Type B pancreatic cell (in vitro differentiated cells): ENCODE measurements around the gene CYSRT1. TPM values are rescaled to one million over a fixed set of nuclear protein-coding genes. Genes with fewer than 3 reads are reported as not detected.
A peak's percentile ranks its signal among the peaks of the same experiment; 100 is the strongest.

Experiments used
- DNase-seq: peaks from one replicate; pipeline ENCODE4 v3.0.0; 2021; ENCODE audit warnings: mixed read lengths; ENCODE audit not compliant: unreplicated experiment; ENCODE audit errors: extremely low spot score
- H3K27ac Mint-ChIP-seq: 2 replicates; pipeline ENCODE4 v1.8.0; 2021; ENCODE audit warnings: mild to moderate bottlenecking, mixed read lengths
- H3K27me3 Mint-ChIP-seq: 2 replicates; pipeline ENCODE4 v1.8.0; 2021; ENCODE audit warnings: mixed read lengths
- H3K36me3 Mint-ChIP-seq: 2 replicates; pipeline ENCODE4 v1.8.0; 2021; ENCODE audit warnings: mixed read lengths
- H3K4me1 Mint-ChIP-seq: one replicate; pipeline ENCODE4 v1.8.0; 2021; ENCODE audit warnings: mixed read lengths; ENCODE audit not compliant: unreplicated experiment
- H3K4me3 Mint-ChIP-seq: 2 replicates; pipeline ENCODE4 v1.8.0; 2021; ENCODE audit warnings: mild to moderate bottlenecking, mixed read lengths
- H3K9me3 Mint-ChIP-seq: 2 replicates; pipeline ENCODE4 v1.8.0; 2021; ENCODE audit warnings: mixed read lengths
- CTCF ChIP-seq: fragments of 200-600 bp; sonication (generic); conservative IDR thresholded peaks from 2 replicates; pipeline ENCODE4 v1.5.0; 2021; ENCODE audit warnings: antibody characterized with exemption, mild to moderate bottlenecking
- total RNA-seq: library from RNA; stranded (reverse); gene quantifications from 2 replicates; pipeline ENCODE4 v1.2.1, GENCODE V29; 2021; ENCODE audit warnings: low replicate concordance

The CYSRT1 gene
- total RNA-seq, 1 donor from 2014 or later = 1.5 TPM

- Mint-ChIP-seq H3K27ac (peak within 1 kb of the TSS; percentile 82), H3K27me3 (no peaks in the 10 kb centered on the region), H3K9me3 (no peaks in the 10 kb centered on the region), H3K36me3 (no peaks in the 10 kb centered on the region), H3K4me1 (peaks cover 18% of the 10 kb centered on the region), H3K4me3 (peak within 1 kb of the TSS; percentile 88)
- no peak for TF ChIP-seq CTCF
- peak; percentile 99 for DNase-seq
Observed at GRCh38 chr9:137200311-137201204, 24.4 kb upstream of the CYSRT1 start, which contains the start of gene TPRN. Gene TPRN (minus strand): TSS chr9:137200741. CDS start chr9:137200711, 30 bp downstream.

GRCh38 chr9:137201205-137201868 is 23.6 kb upstream of the CYSRT1 start:
- no peak for DNase-seq
- Mint-ChIP-seq H3K27ac (peak overlapping the region; percentile 82), H3K4me1 (peaks cover 19% of the 10 kb centered on the region), H3K4me3 (peak overlapping the region; percentile 86), H3K36me3 (no peaks in the 10 kb centered on the region), H3K9me3 (no peaks in the 10 kb centered on the region), H3K27me3 (no peaks in the 10 kb centered on the region)
- TF ChIP-seq CTCF = no peak

GRCh38 chr9:137202966-137203365 is 22.0 kb upstream of the CYSRT1 start:
- no peak for DNase-seq
- H3K4me3 Mint-ChIP-seq = no peak overlapping the region
- H3K27ac Mint-ChIP-seq = no peak overlapping the region
- peaks cover 6% of the 10 kb centered on the region for H3K36me3 Mint-ChIP-seq
- no peaks in the 10 kb centered on the region for H3K9me3 Mint-ChIP-seq
- peaks cover 27% of the 10 kb centered on the region for H3K4me1 Mint-ChIP-seq
- H3K27me3 Mint-ChIP-seq = no peaks in the 10 kb centered on the region
- no peak for TF ChIP-seq CTCF

DNA sequence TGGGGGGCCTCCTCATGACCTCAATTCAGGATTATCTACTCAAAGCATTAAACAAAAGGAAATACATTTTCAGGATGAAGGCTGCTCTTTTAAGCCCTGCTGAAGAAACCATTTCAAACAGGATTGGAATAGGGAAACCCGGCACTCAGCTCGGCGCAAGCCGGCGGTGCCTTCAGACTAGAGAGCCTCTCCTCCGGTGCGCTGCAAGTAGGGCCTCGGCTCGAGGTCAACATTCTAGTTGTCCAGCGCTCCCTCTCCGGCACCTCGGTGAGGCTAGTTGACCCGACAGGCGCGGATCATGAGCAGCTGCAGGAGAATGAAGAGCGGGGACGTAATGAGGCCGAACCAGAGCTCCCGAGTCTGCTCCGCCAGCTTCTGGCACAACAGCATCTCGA is 20.2 kb upstream of the CYSRT1 start:
- no peaks in the 10 kb centered on the region for H3K9me3 Mint-ChIP-seq

More for the DNA sequence above, 20.2 kb upstream of the CYSRT1 start:
- Mint-ChIP-seq H3K4me1 (peaks cover 27% of the 10 kb centered on the region), H3K4me3 (peak overlapping the region; percentile 94), H3K27me3 (no peaks in the 10 kb centered on the region), H3K27ac (peak overlapping the region; percentile 91), H3K36me3 (peaks cover 6% of the 10 kb centered on the region)
- TF ChIP-seq CTCF = no peak
- no peak for DNase-seq
